ENCODE measurements around the gene BACH1.

GRCh38 chr21:29257701-29258100, 41.0 kb upstream of the BACH1 start:
- TF ChIP-seq CTCF (IDR thresholded peaks at IDR 0.05 in 2 of 3, conservative IDR thresholded peaks at IDR 0.05 in 1 of 3; ENCODE audit: control insufficient read depth in 2 of 3, extremely low read depth in 1 of 3, insufficient read depth in 1 of 3, low read depth in 3 of 3, low read length in 3 of 3) (no peak), NBN (IDR thresholded peaks at IDR 0.05) (no peak), ZNF622 (IDR thresholded peaks at IDR 0.05) (no peak), EP300 (IDR thresholded peaks at IDR 0.05; ENCODE audit: borderline replicate concordance in 1 of 2, control insufficient read depth in 1 of 2, low read depth in 2 of 2, low read length in 2 of 2) (no peak), CEBPB (IDR thresholded peaks at IDR 0.05; ENCODE audit: borderline replicate concordance in 1 of 2, low read depth in 2 of 2, low read length in 2 of 2) (no peak), ELK1 (IDR thresholded peaks at IDR 0.05; ENCODE audit: low read depth, low read length) (no peak), NFYB (IDR thresholded peaks at IDR 0.05; ENCODE audit: insufficient read depth, low read depth, low read length) (no peak)

Data from GM12878 (cell line).